ENCODE results near the gene GALNT17. TPM values are rescaled to one million over a fixed set of nuclear protein-coding genes. Genes with fewer than 3 reads are reported as not detected.

GALNT17 gene
- total RNA-seq, 2 experiments from 2014 or later = not detected

- H3K36me3 Mint-ChIP-seq (ENCODE audit: low read depth) = no peaks in the 10 kb centered on the region
- Histone ChIP-seq H3K27me3 (ENCODE audit: control insufficient read depth in 1 of 2, insufficient read depth in 2 of 2, low read length in 2 of 2) (no peaks in the 10 kb centered on the region), H3K36me3 (ENCODE audit: insufficient read depth, low read length) (no peaks in the 10 kb centered on the region), H3K4me1 (ENCODE audit: insufficient read depth, low read length) (no peaks in the 10 kb centered on the region), H3K4me3 (ENCODE audit: low read length) (no peak overlapping the region), H3K9me3 (ENCODE audit: control insufficient read depth in 1 of 2, insufficient read depth in 1 of 2, low read length in 2 of 2) (peaks cover 0 to 37% of the 10 kb centered on the region in 2 experiments), H3K27ac (ENCODE audit: low read depth in 1 of 2, low read length in 2 of 2) (no peak overlapping the region)
- CTCF ChIA-PET = no interaction called here
- no peak for TF ChIP-seq CTCF (IDR thresholded peaks at IDR 0.05)
- ATAC-seq (ENCODE audit: poor library complexity) (no peak), DNase-seq (no peak)
- H3K4me3 Mint-ChIP-seq = no peak overlapping the region
- POLR2A ChIA-PET = no interaction called here
- no peaks in the 10 kb centered on the region for H3K27me3 Mint-ChIP-seq
- no peaks in the 10 kb centered on the region for H3K4me1 Mint-ChIP-seq (ENCODE audit: low read depth)
- H3K9me3 Mint-ChIP-seq = no peaks in the 10 kb centered on the region
- intact Hi-C loops (cut with DNase I, micrococcal nuclease) = no loop called here
- no peak overlapping the region for H3K27ac Mint-ChIP-seq
These were observed 550.2 kb downstream of the GALNT17 start for GRCh38 chr7:71682181-71682580.

GRCh38 chr7:71682841-71683781 is 551.2 kb downstream of the GALNT17 start:
- H3K27ac Mint-ChIP-seq = no peak overlapping the region
- no peaks in the 10 kb centered on the region for H3K4me1 Mint-ChIP-seq (ENCODE audit: low read depth)
- Histone ChIP-seq H3K4me3 (ENCODE audit: low read length) (no peak overlapping the region), H3K36me3 (ENCODE audit: insufficient read depth, low read length) (no peaks in the 10 kb centered on the region), H3K27me3 (ENCODE audit: control insufficient read depth in 1 of 2, insufficient read depth in 2 of 2, low read length in 2 of 2) (no peaks in the 10 kb centered on the region), H3K9me3 (ENCODE audit: control insufficient read depth in 1 of 2, insufficient read depth in 1 of 2, low read length in 2 of 2) (peaks cover 0 to 33% of the 10 kb centered on the region in 2 experiments), H3K4me1 (ENCODE audit: insufficient read depth, low read length) (no peaks in the 10 kb centered on the region), H3K27ac (ENCODE audit: low read depth in 1 of 2, low read length in 2 of 2) (no peak overlapping the region)
- intact Hi-C loops (cut with DNase I, micrococcal nuclease) = no loop called here
- no peaks in the 10 kb centered on the region for H3K9me3 Mint-ChIP-seq
- ChIA-PET POLR2A (no interaction called here), CTCF (no interaction called here)
- ATAC-seq (ENCODE audit: poor library complexity) (no peak), DNase-seq (no peak)
- TF ChIP-seq CTCF (IDR thresholded peaks at IDR 0.05) = no peak
- no peaks in the 10 kb centered on the region for H3K36me3 Mint-ChIP-seq (ENCODE audit: low read depth)
- H3K27me3 Mint-ChIP-seq = no peaks in the 10 kb centered on the region
- no peak overlapping the region for H3K4me3 Mint-ChIP-seq

- H3K4me3 Mint-ChIP-seq = no peak overlapping the region
- ATAC-seq (ENCODE audit: poor library complexity) (no peak), DNase-seq (no peak)
- H3K27me3 ChIP-seq (ENCODE audit: control insufficient read depth in 1 of 2, insufficient read depth in 2 of 2, low read length in 2 of 2) = no peaks in the 10 kb centered on the region
- ChIA-PET CTCF (no interaction called here), POLR2A (no interaction called here)
- H3K27me3 Mint-ChIP-seq = no peaks in the 10 kb centered on the region
- H3K36me3 Mint-ChIP-seq (ENCODE audit: low read depth) = no peaks in the 10 kb centered on the region
- H3K4me1 ChIP-seq (ENCODE audit: insufficient read depth, low read length) = no peaks in the 10 kb centered on the region
- H3K27ac Mint-ChIP-seq = no peak overlapping the region
- H3K9me3 ChIP-seq (ENCODE audit: control insufficient read depth in 1 of 2, insufficient read depth in 1 of 2, low read length in 2 of 2) = peaks cover 0 to 16% of the 10 kb centered on the region in 2 experiments
- no peak overlapping the region for H3K27ac ChIP-seq (ENCODE audit: low read depth in 1 of 2, low read length in 2 of 2)
- intact Hi-C loops (cut with DNase I, micrococcal nuclease) = no loop called here
- TF ChIP-seq CTCF (IDR thresholded peaks at IDR 0.05) = no peak
- no peak overlapping the region for H3K4me3 ChIP-seq (ENCODE audit: low read length)
- H3K4me1 Mint-ChIP-seq (ENCODE audit: low read depth) = no peaks in the 10 kb centered on the region
- peaks cover 4% of the 10 kb centered on the region for H3K9me3 Mint-ChIP-seq
- no peaks in the 10 kb centered on the region for H3K36me3 ChIP-seq (ENCODE audit: insufficient read depth, low read length)
These were observed 555.3 kb downstream of the GALNT17 start for GRCh38 chr7:71687286-71687685.
